AG09309 (cell line): ENCODE results near the gene MRPS18C.
"Not testable (repeated sequence)": the region's sequence is repeated elsewhere in the genome, so short reads cannot be mapped to it uniquely, and the experiment has no call there.

Experiments used
- DNase-seq: peaks from one replicate; pipeline ENCODE4 v3.0.0-alpha.2; 2010; ENCODE audit warnings: low read depth
- H3K4me3 ChIP-seq: 2 replicates; pipeline ENCODE4 v1.5.1; 2011; ENCODE audit warnings: mild to moderate bottlenecking, low read depth, low read length, moderate library complexity; ENCODE audit not compliant: control insufficient read depth
- CTCF ChIP-seq: IDR thresholded peaks from 2 replicates; pipeline ENCODE4 v1.5.1; 2011; ENCODE audit warnings: mild to moderate bottlenecking, low read depth, low read length, inconsistent platforms; ENCODE audit not compliant: insufficient read depth, control insufficient read depth; ENCODE audit errors: missing control alignments

MRPS18C gene

GRCh38 chr4:83498187-83498586 is 42.3 kb downstream of the MRPS18C start:
- no peak for TF ChIP-seq CTCF
- DNase-seq: no peak
- no peak overlapping the region for H3K4me3 ChIP-seq

- not testable (repeated sequence) for DNase-seq
Observed at GRCh38 chr4:83501671-83502070, 45.8 kb downstream of the MRPS18C start.

GRCh38 chr4:83503974-83504373 is 48.1 kb downstream of the MRPS18C start:
- no peak overlapping the region for H3K4me3 ChIP-seq
- no peak for DNase-seq
- TF ChIP-seq CTCF: no peak

More at GRCh38 chr4:83501671-83502070, 45.8 kb downstream of the MRPS18C start:
- not testable (repeated sequence) for H3K4me3 ChIP-seq

- no peak for TF ChIP-seq CTCF
- no peak for DNase-seq
- no peak overlapping the region for H3K4me3 ChIP-seq
Observed at GRCh38 chr4:83504503-83504902, 48.6 kb downstream of the MRPS18C start.

GRCh38 chr4:83504996-83505395 is 49.1 kb downstream of the MRPS18C start:
- no peak overlapping the region for H3K4me3 ChIP-seq
- no peak for TF ChIP-seq CTCF
- no peak for DNase-seq

- not testable (repeated sequence) for DNase-seq, H3K4me3 ChIP-seq
- peak; percentile 76 for TF ChIP-seq CTCF
Observed at GRCh38 chr4:83509156-83509585, 53.3 kb downstream of the MRPS18C start.

GRCh38 chr4:83510442-83510841 is 54.6 kb downstream of the MRPS18C start:
- no peak overlapping the region for H3K4me3 ChIP-seq
- DNase-seq: no peak
- TF ChIP-seq CTCF: no peak
